HG03064 (cell line): ENCODE results near the gene SYNRG.
"Not testable (repeated sequence)": the region's sequence is repeated elsewhere in the genome, so short reads cannot be mapped to it uniquely, and the experiment has no call there.

Experiments used
- ATAC-seq: cut with Tn5 transposase; IDR thresholded peaks from one replicate; pipeline ENCODE4 v1.9.1; 2021; ENCODE audit warnings: low read depth; ENCODE audit not compliant: unreplicated experiment

Gene SYNRG

DNA sequence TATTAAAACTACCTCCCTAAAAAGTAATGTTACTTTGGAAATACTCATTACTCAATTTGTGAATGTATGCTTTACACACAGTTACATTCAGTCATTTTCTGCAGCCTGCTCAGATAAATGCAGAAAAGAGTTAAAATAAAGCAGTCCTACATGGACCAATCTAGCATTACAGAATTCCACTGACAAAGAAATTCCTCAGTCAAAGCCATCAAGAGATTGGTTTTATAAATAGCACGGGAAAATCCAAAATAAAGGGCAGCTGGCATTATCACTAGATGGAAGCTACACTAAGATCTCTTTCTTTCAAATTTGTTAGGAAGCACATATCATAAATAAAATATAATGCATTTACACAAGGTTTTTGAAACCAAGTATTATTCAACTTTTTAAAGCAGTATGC lies 61.2 kb downstream of the SYNRG start:
- no peak for ATAC-seq

DNA sequence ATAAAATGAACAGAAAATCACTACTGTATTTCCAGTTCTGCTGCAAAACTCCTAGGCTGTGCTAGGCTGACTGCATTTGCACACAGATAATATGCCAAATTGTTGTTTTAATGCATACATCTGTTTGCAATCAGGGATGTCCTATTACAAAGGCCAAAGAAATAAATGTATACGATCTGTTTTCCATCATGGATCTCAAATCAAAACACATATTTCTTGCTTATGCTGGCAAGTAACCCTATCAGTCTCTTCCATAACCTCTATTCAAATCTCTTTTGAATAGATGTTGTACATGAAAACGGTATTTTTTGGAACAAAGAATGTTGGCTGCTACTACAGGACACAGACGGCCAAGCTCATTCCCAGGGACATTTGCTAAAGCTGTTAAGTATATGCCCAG lies 62.9 kb downstream of the SYNRG start:
- no peak for ATAC-seq

DNA sequence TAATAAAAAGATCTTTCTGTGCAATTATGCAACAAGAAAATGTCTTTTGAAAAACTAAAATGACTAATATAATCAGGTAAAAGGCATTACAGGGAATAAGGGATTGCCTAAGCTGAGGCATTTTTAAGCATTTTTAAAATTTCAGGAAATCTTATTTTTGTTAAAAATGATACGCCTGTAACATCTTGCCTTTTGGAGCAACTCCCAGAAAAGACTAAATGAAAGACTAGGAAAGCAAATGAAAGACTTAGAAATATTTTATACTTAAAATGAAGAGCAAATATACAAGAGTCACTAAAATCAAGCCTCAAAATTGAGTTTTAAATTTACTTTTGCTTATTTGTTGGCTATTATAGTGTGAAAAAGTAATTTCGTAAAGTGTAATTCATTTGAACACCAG lies 63.7 kb downstream of the SYNRG start:
- ATAC-seq = no peak

DNA sequence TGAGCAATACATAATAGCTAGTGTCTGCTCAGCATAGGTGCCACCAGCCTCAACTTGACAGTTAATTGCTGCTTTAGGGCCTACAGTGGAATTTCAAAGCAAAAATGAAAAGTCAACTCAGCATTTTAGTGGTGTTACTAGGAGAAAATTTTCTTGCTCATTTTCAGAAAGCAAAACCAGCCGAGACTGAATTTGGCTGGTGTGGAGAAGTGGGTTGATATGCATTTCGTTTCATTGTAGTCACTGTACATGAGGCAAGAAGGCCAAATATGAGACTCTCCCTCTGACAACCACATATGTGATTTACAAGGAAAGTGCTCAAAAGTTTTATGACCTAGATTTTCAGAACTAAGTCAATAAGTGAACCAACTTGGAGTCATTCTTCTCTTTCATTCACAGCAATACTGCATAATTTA lies 65.6 kb downstream of the SYNRG start:
- ATAC-seq = no peak

GRCh38 chr17:37541880-37542660 lies 67.1 kb downstream of the SYNRG start:
- ATAC-seq = no peak

- ATAC-seq = no peak
Observed at GRCh38 chr17:37538981-37539659, 70.1 kb downstream of the SYNRG start.

DNA sequence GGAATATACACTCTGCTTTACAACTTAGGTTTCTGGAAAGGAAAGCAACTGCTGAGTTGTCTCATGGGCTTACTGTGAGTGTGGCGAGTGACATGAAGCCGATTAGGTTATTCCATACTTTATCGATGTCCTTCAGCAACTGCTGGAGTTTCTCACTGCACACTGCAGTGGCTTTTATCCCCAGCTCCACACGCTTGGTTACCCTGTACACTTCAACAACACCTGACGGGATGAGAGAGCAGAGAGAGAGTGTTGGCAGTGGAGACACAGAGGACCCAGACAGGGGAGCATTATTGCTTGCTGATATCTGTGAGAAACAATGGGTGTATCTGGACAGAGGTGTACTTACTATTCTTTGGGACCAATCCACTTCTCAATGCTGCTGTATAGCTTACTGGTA lies 73.3 kb downstream of the SYNRG start:
- no peak for ATAC-seq

- ATAC-seq = no peak
Observed at GRCh38 chr17:37532756-37533155, 76.5 kb downstream of the SYNRG start.

GRCh38 chr17:37530420-37530819 lies 78.8 kb downstream of the SYNRG start:
- ATAC-seq = no peak

GRCh38 chr17:37527249-37527851 lies 81.9 kb downstream of the SYNRG start:
- ATAC-seq = no peak

- no peak for ATAC-seq
Observed at GRCh38 chr17:37523715-37524219, 85.5 kb downstream of the SYNRG start.

- no peak for ATAC-seq
Observed at GRCh38 chr17:37521821-37522220, 87.4 kb downstream of the SYNRG start.

GRCh38 chr17:37520174-37520573 lies 89.0 kb downstream of the SYNRG start:
- ATAC-seq = no peak

GRCh38 chr17:37519251-37519985 lies 89.8 kb downstream of the SYNRG start:
- ATAC-seq = no peak

GRCh38 chr17:37518826-37519225 lies 90.4 kb downstream of the SYNRG start:
- ATAC-seq = no peak

DNA sequence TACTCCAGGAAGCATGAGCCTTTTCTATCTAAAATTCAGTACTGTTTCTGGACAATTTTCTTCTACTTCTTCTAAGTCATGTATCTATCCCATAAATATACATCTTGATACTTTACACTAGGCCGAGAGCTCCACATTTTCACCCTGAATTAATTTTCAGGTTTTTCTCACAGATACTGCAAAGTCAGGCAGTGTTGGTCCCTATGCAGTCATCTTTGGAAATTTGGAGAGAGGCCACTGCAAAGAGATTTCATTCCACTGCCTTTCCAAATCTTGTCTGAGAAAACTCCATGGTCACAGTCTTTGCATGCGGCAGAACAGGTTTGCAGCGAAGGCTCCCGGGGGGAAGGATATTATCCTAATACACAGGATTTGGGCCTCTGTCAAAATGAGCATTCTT lies 91.3 kb downstream of the SYNRG start:
- no peak for ATAC-seq

- no peak for ATAC-seq
Observed at GRCh38 chr17:37516127-37516571, 93.1 kb downstream of the SYNRG start.

DNA sequence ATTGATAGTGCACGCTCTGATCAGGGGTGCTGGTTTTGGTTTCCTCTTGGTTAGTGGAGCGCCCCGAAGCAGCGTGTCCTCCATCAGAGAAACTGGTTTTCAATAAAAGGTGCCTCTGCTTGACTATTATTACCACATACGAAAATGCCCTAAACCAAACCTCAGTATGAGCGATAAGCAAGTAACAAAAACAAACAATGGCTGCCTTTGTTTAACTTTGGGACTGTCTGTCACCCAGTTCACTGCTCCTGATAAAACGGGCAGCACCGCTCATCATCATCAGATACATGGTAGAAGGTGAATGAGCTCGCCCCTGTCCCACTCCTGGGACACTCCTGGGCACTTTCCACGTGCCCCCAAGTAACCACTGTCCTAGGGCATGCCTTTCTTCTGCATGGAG lies 95.5 kb downstream of the SYNRG start:
- ATAC-seq = no peak

GRCh38 chr17:37512442-37513068 lies 96.7 kb downstream of the SYNRG start:
- ATAC-seq = no peak

DNA sequence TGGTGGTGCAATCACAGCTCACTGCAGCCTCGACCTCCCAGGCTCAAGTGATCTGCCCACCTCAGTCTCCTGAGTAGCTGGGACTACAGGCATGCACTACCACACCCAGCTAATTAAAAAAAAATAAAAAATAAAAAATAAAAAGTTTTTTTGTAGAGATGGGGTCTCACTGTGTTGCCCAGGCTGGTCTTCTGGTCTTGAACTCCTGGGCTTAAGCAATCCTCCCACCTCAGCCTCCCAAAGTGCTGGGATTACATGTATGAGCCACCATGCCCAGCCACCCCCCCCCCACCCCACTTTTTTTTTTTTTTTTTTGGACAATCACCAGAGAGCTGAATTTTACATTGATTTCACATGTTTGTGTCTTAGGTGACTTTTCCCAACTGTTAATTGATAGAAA lies 97.6 kb downstream of the SYNRG start:
- not testable (repeated sequence) for ATAC-seq
